ENCODE data around the gene THRA. TPM values are rescaled to one million over a fixed set of nuclear protein-coding genes. Genes with fewer than 3 reads are reported as not detected.
A peak's percentile ranks its signal among the peaks of the same experiment; 100 is the strongest.

The THRA gene
- total RNA-seq, 2 donors from 2014 or later, result 64.8 to 75.0 TPM

DNA sequence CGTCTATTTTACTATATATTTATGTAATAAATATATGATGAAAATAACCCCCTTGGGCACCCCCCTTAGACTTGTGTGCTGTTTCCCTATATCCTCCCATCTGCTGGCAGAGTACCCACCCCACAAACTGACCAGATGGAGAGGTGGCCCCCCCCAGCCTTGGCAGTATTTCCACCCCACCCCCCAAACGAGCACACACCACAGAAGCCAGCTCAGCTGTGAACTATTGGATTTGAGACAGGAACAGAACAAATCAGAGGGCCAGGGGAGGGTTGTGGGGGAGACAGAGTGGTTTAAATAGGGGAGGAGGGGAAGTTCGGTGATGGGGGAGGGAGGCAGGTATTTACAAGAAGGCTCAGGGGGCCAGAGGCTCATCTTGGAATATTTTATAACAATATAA, 29.8 kb downstream of the THRA start:
- ATAC-seq (ENCODE audit: insufficient number of reproducible peaks, low FRiP score, low read depth) (no peak), DNase-seq (ENCODE audit: low spot score) (no peak)
- no peaks in the 10 kb centered on the region for H3K9me3 ChIP-seq
- H3K27ac ChIP-seq, result peak overlapping the region; percentile 95 to 100
- TF ChIP-seq, protein P1, sequence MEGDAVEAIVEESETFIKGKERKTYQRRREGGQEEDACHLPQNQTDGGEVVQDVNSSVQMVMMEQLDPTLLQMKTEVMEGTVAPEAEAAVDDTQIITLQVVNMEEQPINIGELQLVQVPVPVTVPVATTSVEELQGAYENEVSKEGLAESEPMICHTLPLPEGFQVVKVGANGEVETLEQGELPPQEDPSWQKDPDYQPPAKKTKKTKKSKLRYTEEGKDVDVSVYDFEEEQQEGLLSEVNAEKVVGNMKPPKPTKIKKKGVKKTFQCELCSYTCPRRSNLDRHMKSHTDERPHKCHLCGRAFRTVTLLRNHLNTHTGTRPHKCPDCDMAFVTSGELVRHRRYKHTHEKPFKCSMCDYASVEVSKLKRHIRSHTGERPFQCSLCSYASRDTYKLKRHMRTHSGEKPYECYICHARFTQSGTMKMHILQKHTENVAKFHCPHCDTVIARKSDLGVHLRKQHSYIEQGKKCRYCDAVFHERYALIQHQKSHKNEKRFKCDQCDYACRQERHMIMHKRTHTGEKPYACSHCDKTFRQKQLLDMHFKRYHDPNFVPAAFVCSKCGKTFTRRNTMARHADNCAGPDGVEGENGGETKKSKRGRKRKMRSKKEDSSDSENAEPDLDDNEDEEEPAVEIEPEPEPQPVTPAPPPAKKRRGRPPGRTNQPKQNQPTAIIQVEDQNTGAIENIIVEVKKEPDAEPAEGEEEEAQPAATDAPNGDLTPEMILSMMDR (IDR thresholded peaks at IDR 0.05), result no peak
- no peaks in the 10 kb centered on the region for H3K27me3 ChIP-seq (replicated peaks; ENCODE audit: insufficient read depth)
- H3K4me3 ChIP-seq, result no peak overlapping the region
- H3K4me1 ChIP-seq (ENCODE audit: control insufficient read depth in 1 of 2, low read depth in 2 of 2), result peaks cover 43 to 83% of the 10 kb centered on the region in 2 donors
- H3K36me3 ChIP-seq, result peaks cover 48% of the 10 kb centered on the region

DNA sequence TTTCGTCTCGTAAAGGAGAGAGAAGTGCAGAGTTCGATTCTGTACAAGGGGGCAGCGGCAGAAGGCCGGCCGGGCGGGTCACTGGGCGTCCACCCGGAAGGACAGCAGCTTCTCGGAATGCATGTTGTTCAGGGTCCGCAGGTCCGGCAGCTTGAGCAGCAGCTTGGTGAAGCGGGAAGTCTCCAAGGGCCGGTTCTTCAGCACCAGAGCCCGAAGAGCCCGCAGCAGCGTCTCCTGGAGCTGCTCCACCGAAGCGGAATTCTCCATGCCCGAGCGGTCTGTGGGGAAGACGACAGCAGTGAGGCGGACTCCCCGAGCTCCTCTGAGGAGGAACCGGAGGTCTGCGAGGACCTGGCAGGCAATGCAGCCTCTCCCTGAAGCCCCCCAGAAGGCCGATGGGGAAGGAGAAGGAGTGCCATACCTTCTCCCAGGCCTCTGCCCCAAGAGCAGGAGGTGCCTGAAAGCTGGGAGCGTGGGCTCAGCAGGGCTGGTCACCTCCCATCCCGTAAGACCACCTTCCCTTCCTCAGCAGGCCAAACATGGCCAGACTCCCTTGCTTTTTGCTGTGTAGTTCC, 30.3 kb downstream of the THRA start:
- DNase-seq (ENCODE audit: low spot score) (no peak), ATAC-seq (ENCODE audit: insufficient number of reproducible peaks, low FRiP score, low read depth) (no peak)
- Histone ChIP-seq H3K27ac (peak overlapping the region; percentile 95 to 100), H3K4me1 (ENCODE audit: control insufficient read depth in 1 of 2, low read depth in 2 of 2) (peaks cover 48 to 88% of the 10 kb centered on the region in 2 donors), H3K4me3 (no peak overlapping the region), H3K36me3 (peaks cover 42% of the 10 kb centered on the region), H3K9me3 (no peaks in the 10 kb centered on the region), H3K27me3 (replicated peaks; ENCODE audit: insufficient read depth) (no peaks in the 10 kb centered on the region)
- TF ChIP-seq, protein P1 (IDR thresholded peaks at IDR 0.05), result no peak

DNA sequence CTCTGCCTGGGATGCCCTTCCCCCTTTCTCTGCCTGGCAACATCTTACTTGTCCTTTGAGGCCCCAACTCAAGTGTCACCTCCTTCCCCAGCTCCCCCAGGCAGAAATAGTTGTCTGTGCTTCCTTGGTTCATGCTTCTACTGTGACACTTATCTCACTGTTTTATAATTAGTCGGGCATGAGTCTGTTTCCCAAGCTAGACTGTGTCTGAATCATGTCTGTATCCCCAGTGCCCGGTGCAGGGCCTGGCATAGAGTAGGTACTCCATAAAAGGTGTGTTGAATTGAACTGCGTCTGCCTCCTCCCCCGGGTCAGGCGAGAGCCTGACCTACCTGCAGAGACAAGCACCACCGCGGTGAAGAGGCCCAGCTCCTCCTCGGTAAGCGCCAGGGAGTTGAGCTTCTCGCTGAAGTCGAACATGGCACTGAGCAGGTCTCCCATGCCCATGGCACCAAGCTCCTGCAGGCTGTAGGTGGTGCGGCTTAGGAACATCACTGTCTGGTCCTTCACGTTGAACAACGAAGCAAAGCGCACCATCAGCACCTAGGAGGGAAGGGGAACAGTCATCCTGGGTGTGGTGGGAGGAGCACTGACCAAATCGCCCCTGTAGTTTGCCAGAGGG, 30.9 kb downstream of the THRA start:
- H3K4me1 ChIP-seq (ENCODE audit: control insufficient read depth in 1 of 2, low read depth in 2 of 2), result peaks cover 54 to 94% of the 10 kb centered on the region in 2 donors
- H3K36me3 ChIP-seq, result peaks cover 39% of the 10 kb centered on the region
- peak; percentile 23 for ATAC-seq (ENCODE audit: insufficient number of reproducible peaks, low FRiP score, low read depth)
- H3K4me3 ChIP-seq, result no peak overlapping the region
- no peaks in the 10 kb centered on the region for H3K9me3 ChIP-seq
- H3K27ac ChIP-seq, result peak overlapping the region; percentile 95 to 100
- TF ChIP-seq, protein P1 (IDR thresholded peaks at IDR 0.05), result no peak
- H3K27me3 ChIP-seq (replicated peaks; ENCODE audit: insufficient read depth), result no peaks in the 10 kb centered on the region
- DNase-seq (ENCODE audit: low spot score), result no peak

DNA sequence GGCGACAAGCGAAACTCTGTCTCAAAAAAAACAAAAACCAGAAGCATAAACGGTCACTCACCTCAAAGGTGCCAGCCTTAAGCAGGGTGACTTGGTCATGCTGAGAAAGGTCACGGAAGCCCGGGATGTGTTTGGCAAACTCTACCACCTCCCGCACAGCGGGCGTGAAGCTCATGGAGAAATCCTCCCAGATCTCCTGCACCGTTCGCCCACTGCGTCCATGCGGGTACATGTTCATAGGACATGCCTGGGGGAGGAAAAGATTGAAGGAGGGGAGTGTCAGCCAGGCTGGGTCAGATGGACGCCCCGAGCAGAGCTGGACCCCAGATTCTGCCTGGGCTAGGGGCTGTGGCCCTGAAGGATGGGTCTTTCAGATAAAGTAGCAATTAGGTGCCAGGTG, 32.1 kb downstream of the THRA start:
- peaks cover 32% of the 10 kb centered on the region for H3K36me3 ChIP-seq
- DNase-seq (ENCODE audit: low spot score) (no peak), ATAC-seq (ENCODE audit: insufficient number of reproducible peaks, low FRiP score, low read depth) (no peak)
- no peaks in the 10 kb centered on the region for H3K9me3 ChIP-seq
- no peaks in the 10 kb centered on the region for H3K27me3 ChIP-seq (replicated peaks; ENCODE audit: insufficient read depth)
- TF ChIP-seq, protein P1 (IDR thresholded peaks at IDR 0.05), result no peak
- H3K4me1 ChIP-seq (ENCODE audit: control insufficient read depth in 1 of 2, low read depth in 2 of 2), result peaks cover 55 to 88% of the 10 kb centered on the region in 2 donors
- H3K4me3 ChIP-seq, result no peak overlapping the region
- H3K27ac ChIP-seq, result peak overlapping the region; percentile 95 to 100

DNA sequence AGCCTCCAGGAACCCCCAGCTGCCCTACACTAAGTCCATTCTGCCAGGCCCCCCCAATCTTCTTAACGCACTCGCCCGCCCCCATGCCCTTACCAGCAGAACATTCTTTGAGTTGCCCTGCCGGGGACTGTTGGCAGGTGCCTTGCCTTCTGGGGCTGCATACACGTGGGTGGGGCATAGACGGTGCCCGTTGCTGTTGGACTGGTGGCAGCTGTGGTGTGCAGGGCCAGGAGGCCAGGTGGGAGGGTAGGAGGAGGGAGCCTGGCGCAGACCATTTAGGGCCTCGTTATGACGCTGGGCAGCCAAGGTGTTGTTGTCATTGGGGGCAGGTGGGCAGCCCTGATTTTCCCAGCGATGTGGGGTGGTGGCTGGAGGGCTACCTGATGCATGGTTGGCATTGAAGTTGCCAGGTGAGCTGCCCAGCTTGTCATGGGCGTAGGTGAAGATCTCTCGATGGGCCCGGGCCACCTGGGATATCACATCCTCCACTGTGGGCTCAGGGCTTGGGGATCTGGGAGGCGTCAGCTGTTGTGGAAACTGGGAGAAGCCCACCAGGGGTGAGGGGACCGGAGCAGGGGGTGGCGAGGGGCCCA, 32.7 kb downstream of the THRA start:
- H3K27me3 ChIP-seq (replicated peaks; ENCODE audit: insufficient read depth), result no peaks in the 10 kb centered on the region
- H3K36me3 ChIP-seq, result peaks cover 32% of the 10 kb centered on the region
- no peak overlapping the region for H3K4me3 ChIP-seq
- no peaks in the 10 kb centered on the region for H3K9me3 ChIP-seq
- DNase-seq (ENCODE audit: low spot score) (no peak), ATAC-seq (ENCODE audit: insufficient number of reproducible peaks, low FRiP score, low read depth) (no peak)
- H3K4me1 ChIP-seq (ENCODE audit: control insufficient read depth in 1 of 2, low read depth in 2 of 2), result peaks cover 50 to 82% of the 10 kb centered on the region in 2 donors
- H3K27ac ChIP-seq, result peak overlapping the region; percentile 95 to 100
- TF ChIP-seq, protein P1 (IDR thresholded peaks at IDR 0.05), result no peak
